IMR-90 (cell line): ENCODE measurements around the gene KRTAP10-11. TPM values are rescaled to one million over a fixed set of nuclear protein-coding genes. Genes with fewer than 3 reads are reported as not detected.

Experiments used
- ATAC-seq: fragments of 200-7000 bp; cut with Tn5 transposase; 2 replicates; pipeline ENCODE4 v1.9.1; 2020; ENCODE audit warnings: low read depth, mild to moderate bottlenecking, moderate library complexity
- BruUV-seq: library from RNA; stranded (reverse); fragments of 400-500 nt; replicated peaks from 2 replicates; lab custom pipeline; 2021; lab: Mats Ljungman, UMichigan
- CTCF ChIA-PET: fragments of 300-600 bp; formaldehyde crosslinking; extraction: SDS; loops from one replicate; lab custom pipeline; 2021; ENCODE audit warnings: antibody characterized with exemption; lab: Yijun Ruan, JAX
- POLR2A ChIA-PET: fragments of 300-600 bp; sonication (Branson Sonifier 250); formaldehyde crosslinking; loops from one replicate; lab custom pipeline; 2022; ENCODE audit warnings: antibody characterized with exemption; ENCODE audit not compliant: unreplicated experiment; lab: Charles Lee
- DNase-seq: peaks from one replicate; pipeline ENCODE4 v3.0.0; 2013
- H2AFZ ChIP-seq: replicated peaks from 2 replicates; pipeline ENCODE3; 2013; ENCODE audit warnings: low read length, mild to moderate bottlenecking; ENCODE audit not compliant: poor library complexity
- H2AK5ac ChIP-seq: 2 replicates; pipeline ENCODE4 v1.6.1; 2013; ENCODE audit warnings: low read depth, low read length, inconsistent platforms
- H2AK9ac ChIP-seq: replicated peaks from 2 replicates; pipeline ENCODE3; 2013; ENCODE audit warnings: mild to moderate bottlenecking, low read depth, low read length, moderate library complexity; ENCODE audit not compliant: poor library complexity
- H2BK120ac ChIP-seq: 2 replicates; pipeline ENCODE4 v1.6.1; 2013; ENCODE audit warnings: low read depth, low read length, inconsistent platforms
- H2BK15ac ChIP-seq: 3 replicates; pipeline ENCODE4 v1.6.1; 2013; ENCODE audit warnings: low read depth, low read length, inconsistent platforms
- H2BK20ac ChIP-seq: 2 replicates; pipeline ENCODE4 v1.6.1; 2013; ENCODE audit warnings: low read depth, mild to moderate bottlenecking, inconsistent platforms, low read length, moderate library complexity
- H2BK5ac ChIP-seq: 2 replicates; pipeline ENCODE4 v1.6.1; 2013; ENCODE audit warnings: mild to moderate bottlenecking, low read depth, low read length, inconsistent platforms; ENCODE audit not compliant: poor library complexity, severe bottlenecking
- H3K14ac ChIP-seq: replicated peaks from 2 replicates; pipeline ENCODE4 v1.6.1; 2013; ENCODE audit warnings: low read depth, low read length, inconsistent platforms
- H3K18ac ChIP-seq: 2 replicates; pipeline ENCODE4 v1.6.1; 2013; ENCODE audit warnings: low read depth, low read length, control low read depth
- H3K23ac ChIP-seq: 2 replicates; pipeline ENCODE4 v1.6.1; 2013; ENCODE audit warnings: low read depth, low read length, inconsistent platforms
- H3K27ac ChIP-seq: 2 replicates; pipeline ENCODE4 v1.5.1; 2013; ENCODE audit warnings: mild to moderate bottlenecking, control low read depth, low read length; ENCODE audit not compliant: insufficient read depth
- H3K27me3 ChIP-seq: 2 replicates; pipeline ENCODE4 v1.6.1; 2013; ENCODE audit warnings: low read length; ENCODE audit not compliant: control insufficient read depth, insufficient read depth
- H3K36me3 ChIP-seq: 2 replicates; pipeline ENCODE4 v1.6.1; 2013; ENCODE audit warnings: low read length, mixed read lengths; ENCODE audit not compliant: control insufficient read depth, insufficient read depth
- H3K4ac ChIP-seq: 2 replicates; pipeline ENCODE4 v1.6.1; 2013; ENCODE audit warnings: low read depth, low read length, inconsistent platforms
- H3K4me1 ChIP-seq: 2 replicates; pipeline ENCODE4 v1.6.1; 2013; ENCODE audit warnings: low read length, mixed read lengths; ENCODE audit not compliant: control insufficient read depth, insufficient read depth
- H3K4me2 ChIP-seq: 2 replicates; pipeline ENCODE4 v1.6.1; 2013; ENCODE audit warnings: low read depth, mild to moderate bottlenecking, control low read depth, low read length, moderate library complexity
- H3K4me3 ChIP-seq: 2 replicates; pipeline ENCODE4 v1.5.1; 2013; ENCODE audit warnings: low read depth, mild to moderate bottlenecking, control low read depth, low read length, moderate library complexity; ENCODE audit not compliant: insufficient read depth
- H3K56ac ChIP-seq: 2 replicates; pipeline ENCODE4 v1.6.1; 2013; ENCODE audit warnings: low read length, inconsistent platforms; ENCODE audit not compliant: insufficient read depth; ENCODE audit errors: extremely low read depth
- H3K79me1 ChIP-seq, 2 experiments: 2 replicates each; pipeline ENCODE4 v1.6.1; 2013; ENCODE audit warnings: low read length in 2 of 2, inconsistent platforms in 1 of 2, low read depth in 1 of 2
- H3K9ac ChIP-seq: 2 replicates; pipeline ENCODE4 v1.6.1; 2013; ENCODE audit warnings: low read depth, low read length, control low read depth
- H3K9me1 ChIP-seq: 2 replicates; pipeline ENCODE4 v1.6.1; 2013; ENCODE audit warnings: low read length, inconsistent platforms; ENCODE audit not compliant: insufficient read depth
- H3K9me3 ChIP-seq: 2 replicates; pipeline ENCODE4 v1.6.1; 2013; ENCODE audit warnings: low read length; ENCODE audit not compliant: control insufficient read depth, insufficient read depth
- H4K20me1 ChIP-seq: 2 replicates; pipeline ENCODE4 v1.6.1; 2013; ENCODE audit warnings: low read length, inconsistent platforms; ENCODE audit not compliant: insufficient read depth
- H4K5ac ChIP-seq: 2 replicates; pipeline ENCODE4 v1.6.1; 2013; ENCODE audit warnings: mild to moderate bottlenecking, low read depth, low read length, control low read depth
- H4K8ac ChIP-seq, 2 experiments: 2 replicates each; pipeline ENCODE4 v1.6.1; 2013; ENCODE audit warnings: low read depth in 2 of 2, low read length in 2 of 2, control low read depth in 1 of 2, inconsistent platforms in 1 of 2
- H4K91ac ChIP-seq: 2 replicates; pipeline ENCODE4 v1.6.1; 2013; ENCODE audit warnings: low read depth, low read length, inconsistent platforms; ENCODE audit not compliant: insufficient read depth
- MXI1 ChIP-seq: IDR thresholded peaks from 2 replicates; pipeline ENCODE4 v1.6.1; 2012; ENCODE audit warnings: low read depth, mild to moderate bottlenecking, low read length, moderate library complexity, borderline replicate concordance
- WGBS, 2 experiments: methylation state at CpG; one replicate each; pipeline versions ENCODE4 v1.1.5 to v1.1.7; 2013; ENCODE audit warnings: missing lambda C conversion rate in 2 of 2; ENCODE audit not compliant: insufficient read length in 1 of 2; ENCODE audit errors: extremely low coverage in 2 of 2; 5-methylcytosine and 5-hydroxymethylcytosine counted together
- dilution Hi-C: fragments of 300-500 bp; cut with HindIII; formaldehyde crosslinking; loops from one replicate; pipeline ENCODE4 v1.14.3; 2018; ENCODE audit warnings: low sequenced_read_pairs; ENCODE audit not compliant: unreplicated experiment
- in situ Hi-C: fragments of 300-500 bp; cut with MboI; formaldehyde crosslinking; loops from 3 replicates; pipeline ENCODE4 v1.14.3; 2019; ENCODE audit warnings: low sequenced_read_pairs, inconsistent platforms, mixed read lengths
- intact Hi-C: fragments of 100-400 bp; cut with micrococcal nuclease; formaldehyde crosslinking; loops from 2 replicates; pipeline ENCODE4 v1.10.0; 2022
- polyA plus RNA-seq, 3 experiments: library from polyadenylated mRNA; depleted of rRNA; stranded (reverse); fragments of >200 nt; gene quantifications; 2 replicates each; pipeline ENCODE4 v1.2.3, GENCODE V29; 2012; ENCODE audit warnings: low replicate concordance in 1 of 3
- total RNA-seq: library from RNA; depleted of rRNA; stranded (reverse); fragments of >200 nt; gene quantifications from 2 replicates; pipeline ENCODE4 v1.2.3, GENCODE V29; 2012

KRTAP10-11 gene
- total and polyA plus RNA-seq, 2 of the 4 experiments (the other 2 are of a cell fraction), result not detected

DNA sequence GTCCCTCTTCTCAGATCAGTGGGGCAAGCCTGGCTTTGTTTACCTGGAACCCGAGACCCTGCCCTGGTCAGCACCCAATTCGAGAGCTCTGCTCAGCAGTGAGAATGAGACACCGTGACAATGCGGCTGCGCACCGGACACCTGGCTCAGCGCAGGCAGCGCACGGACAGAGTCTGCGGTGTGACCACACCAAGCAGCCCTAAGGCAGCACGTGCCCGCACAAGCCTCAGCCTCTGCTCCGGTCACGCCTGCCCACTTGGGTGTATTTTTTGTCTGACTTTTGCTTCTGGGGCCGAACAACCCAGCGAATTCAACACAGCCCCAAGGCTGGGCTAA, 29.7 kb upstream of the KRTAP10-11 start:
- no peaks in the 10 kb centered on the region for H3K4me1 ChIP-seq
- H3K18ac ChIP-seq, result no peak overlapping the region
- no peak overlapping the region for H3K56ac ChIP-seq
- intact Hi-C loops, result no loop called here
- H2AK5ac ChIP-seq, result no peak overlapping the region
- no peak for TF ChIP-seq MXI1
- H3K14ac ChIP-seq, result no peak overlapping the region
- no peaks in the 10 kb centered on the region for H3K9me1 ChIP-seq
- no peaks in the 10 kb centered on the region for H3K79me1 ChIP-seq
- H3K23ac ChIP-seq, result no peak overlapping the region
- H4K8ac ChIP-seq, result no peak overlapping the region
- H2BK120ac ChIP-seq, result no peak overlapping the region
- no peak overlapping the region for H2AK9ac ChIP-seq
- no peak for ATAC-seq
- H3K27ac ChIP-seq, result no peak overlapping the region
- no peak overlapping the region for H2BK15ac ChIP-seq
- no peak overlapping the region for H2AFZ ChIP-seq
- H3K27me3 ChIP-seq, result peaks cover 3% of the 10 kb centered on the region; the same call in 1 of the 2 replicates
- H3K9me3 ChIP-seq, result peaks cover 12% of the 10 kb centered on the region
- no peak overlapping the region for H3K4ac ChIP-seq
- in situ Hi-C loops, result no loop called here
- no peak overlapping the region for H2BK20ac ChIP-seq
- H2BK5ac ChIP-seq, result no peak overlapping the region
- ChIA-PET CTCF (no interaction called here), POLR2A (no interaction called here)
- H4K20me1 ChIP-seq, result no peaks in the 10 kb centered on the region
- no peak overlapping the region for H3K9ac ChIP-seq
- dilution Hi-C loops, result no loop called here
- H4K91ac ChIP-seq, result no peak overlapping the region
- H4K5ac ChIP-seq, result no peak overlapping the region
- no TSS peak for BruUV-seq
- H3K4me3 ChIP-seq, result no peak overlapping the region
- no peak overlapping the region for H3K4me2 ChIP-seq
- WGBS, 2 experiments, result 66% methylated on average over 11 of the region's 16 CpGs; no CpG with 5 or more reads in 1 of the 2 experiments
- no peak for DNase-seq
- H3K36me3 ChIP-seq, result no peaks in the 10 kb centered on the region
